ENCODE data around the gene SLC7A4.

GRCh38 chr22:21051145-21051830 lies 18.9 kb upstream of the SLC7A4 start:
- TF ChIP-seq, protein P1, sequence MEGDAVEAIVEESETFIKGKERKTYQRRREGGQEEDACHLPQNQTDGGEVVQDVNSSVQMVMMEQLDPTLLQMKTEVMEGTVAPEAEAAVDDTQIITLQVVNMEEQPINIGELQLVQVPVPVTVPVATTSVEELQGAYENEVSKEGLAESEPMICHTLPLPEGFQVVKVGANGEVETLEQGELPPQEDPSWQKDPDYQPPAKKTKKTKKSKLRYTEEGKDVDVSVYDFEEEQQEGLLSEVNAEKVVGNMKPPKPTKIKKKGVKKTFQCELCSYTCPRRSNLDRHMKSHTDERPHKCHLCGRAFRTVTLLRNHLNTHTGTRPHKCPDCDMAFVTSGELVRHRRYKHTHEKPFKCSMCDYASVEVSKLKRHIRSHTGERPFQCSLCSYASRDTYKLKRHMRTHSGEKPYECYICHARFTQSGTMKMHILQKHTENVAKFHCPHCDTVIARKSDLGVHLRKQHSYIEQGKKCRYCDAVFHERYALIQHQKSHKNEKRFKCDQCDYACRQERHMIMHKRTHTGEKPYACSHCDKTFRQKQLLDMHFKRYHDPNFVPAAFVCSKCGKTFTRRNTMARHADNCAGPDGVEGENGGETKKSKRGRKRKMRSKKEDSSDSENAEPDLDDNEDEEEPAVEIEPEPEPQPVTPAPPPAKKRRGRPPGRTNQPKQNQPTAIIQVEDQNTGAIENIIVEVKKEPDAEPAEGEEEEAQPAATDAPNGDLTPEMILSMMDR (IDR thresholded peaks at IDR 0.05): no peak
- no peak for TF ChIP-seq EZH2 (IDR thresholded peaks at IDR 0.05; ENCODE audit: borderline replicate concordance, insufficient read depth, low read depth, low read length, poor library complexity, severe bottlenecking)

Data from B cell (primary cell).